Body of pancreas (tissue), 4 donors: ENCODE results near the gene EAF1. TPM values are rescaled to one million over a fixed set of nuclear protein-coding genes. Genes with fewer than 3 reads are reported as not detected.

Source experiments
- ATAC-seq: fragments of 150-250 bp; one replicate; pipeline ENCODE4 v1.9.1; 2016
- DNase-seq, 4 donors: peaks; one replicate each; pipeline ENCODE4 v3.0.0-alpha.2; 2019
- H3K27ac ChIP-seq, 4 donors: fragments of 200-600 bp; sonication (generic); 1 replicate in 3 of 4; 2 replicates in 1 of 4; pipeline versions ENCODE4 v1.5.1 to v1.6.1; 2016 to 2019; ENCODE audit warnings: mild to moderate bottlenecking in 1 of 4, mixed read lengths in 1 of 4, moderate library complexity in 1 of 4
- H3K27me3 ChIP-seq, 2 donors: fragments of 200-600 bp; sonication (generic); one replicate each; pipeline ENCODE4 v1.6.0; 2016; ENCODE audit warnings: mild to moderate bottlenecking in 1 of 2
- H3K36me3 ChIP-seq, 2 donors: fragments of 200-600 bp; sonication (generic); replicated peaks in 1 of 2; 2 replicates each; pipeline ENCODE4 v1.5.1; 2016; ENCODE audit warnings: low read depth in 2 of 2; ENCODE audit not compliant: insufficient read depth in 1 of 2
- H3K4me1 ChIP-seq: fragments of 200-600 bp; sonication (generic); one replicate; pipeline ENCODE4 v1.6.0; 2016
- H3K4me3 ChIP-seq, 2 donors: fragments of 200-600 bp; sonication (generic); 1 replicate in 1 of 2; 2 replicates in 1 of 2; pipeline ENCODE4 v1.5.1; 2016 to 2019
- H3K9me3 ChIP-seq, 3 donors: fragments of 200-600 bp; sonication (generic); 1 replicate in 2 of 3; 2 replicates in 1 of 3; pipeline ENCODE4 v1.5.1; 2016
- POLR2A ChIP-seq, 3 donors: fragments of 450-650 bp; IDR thresholded peaks; one replicate each; pipeline ENCODE4 v1.6.1; 2016; ENCODE audit warnings: antibody characterized with exemption in 3 of 3, mild to moderate bottlenecking in 2 of 3
- WGBS, 2 donors: methylation state at CpG; one replicate each; pipeline ENCODE4 v1.1.5; 2017; 5-methylcytosine and 5-hydroxymethylcytosine counted together
- intact Hi-C: fragments of 100-400 bp; cut with DNase I; formaldehyde crosslinking; loops from one replicate; pipeline ENCODE4 v1.15.1; 2023
- total RNA-seq, 2 donors: library from RNA; depleted of rRNA; stranded (reverse); fragments of >200 nt; gene quantifications; one replicate each; pipeline ENCODE4 v1.1.0, GENCODE V29; 2016
- TF ChIP-seq, protein P1 (sequence below), 7 experiments: fragments of 450-650 bp in 4 of 7; fragments of 200-600 bp in 3 of 7; sonication (generic) in 3 of 7; IDR thresholded peaks; one replicate each; pipeline ENCODE4 v1.5.1; 2016 to 2019; ENCODE audit warnings: antibody characterized with exemption in 7 of 7

EAF1 gene
- total RNA-seq, 2 donors from 2014 or later: 9.1 to 12.9 TPM

DNA sequence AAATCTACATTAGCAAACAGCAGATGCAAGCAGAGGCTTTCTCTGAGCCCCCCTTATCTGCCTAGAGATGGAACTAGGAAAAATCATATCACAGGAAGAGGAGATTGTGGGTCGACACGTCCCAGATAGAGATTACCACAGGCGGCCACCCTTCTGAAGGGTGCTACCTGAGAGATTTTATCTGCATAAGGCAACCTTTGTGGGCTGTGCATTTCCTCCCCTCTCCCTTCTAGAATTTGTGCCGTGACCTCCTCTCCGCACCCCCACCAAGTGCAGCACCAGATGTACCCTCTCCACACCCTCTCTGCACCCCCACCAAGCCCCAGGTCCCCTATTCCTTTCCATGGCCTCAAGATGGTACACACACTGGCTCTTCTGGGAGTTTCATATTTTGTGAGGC lies 27.4 kb upstream of the EAF1 start:
- TF ChIP-seq POLR2A (IDR thresholded peaks at IDR 0.05): no peak
- H3K27me3 ChIP-seq: no peaks in the 10 kb centered on the region
- no peaks in the 10 kb centered on the region for H3K9me3 ChIP-seq
- WGBS, 2 donors: 59 to 72% methylated on average over 5 of the region's 5 CpGs
- intact Hi-C loops: no loop called here
- H3K4me3 ChIP-seq: no peak overlapping the region
- no peak overlapping the region for H3K27ac ChIP-seq
- H3K36me3 ChIP-seq: no peaks in the 10 kb centered on the region
- no peaks in the 10 kb centered on the region for H3K4me1 ChIP-seq
- no peak for DNase-seq
- no peak for ATAC-seq

DNA sequence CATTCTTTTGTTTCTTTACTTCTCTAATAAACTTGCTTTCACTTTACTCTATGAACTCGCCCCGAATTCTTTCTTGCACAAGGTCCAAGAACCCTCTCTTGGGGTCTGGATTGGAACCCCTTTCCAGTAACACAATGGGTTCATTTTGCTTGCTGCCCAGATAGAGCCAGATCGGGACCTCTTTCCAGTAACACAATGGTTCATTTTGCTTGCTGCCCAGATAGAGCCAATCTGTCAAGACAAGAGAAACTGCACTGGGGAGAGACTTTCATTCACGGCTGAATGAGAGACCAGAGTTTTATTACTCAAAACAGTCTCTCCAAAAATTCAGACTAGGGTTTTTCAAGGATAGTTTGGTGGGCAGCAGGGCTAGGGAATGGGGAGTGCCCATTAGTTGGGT lies 25.5 kb upstream of the EAF1 start:
- TF ChIP-seq, protein P1, sequence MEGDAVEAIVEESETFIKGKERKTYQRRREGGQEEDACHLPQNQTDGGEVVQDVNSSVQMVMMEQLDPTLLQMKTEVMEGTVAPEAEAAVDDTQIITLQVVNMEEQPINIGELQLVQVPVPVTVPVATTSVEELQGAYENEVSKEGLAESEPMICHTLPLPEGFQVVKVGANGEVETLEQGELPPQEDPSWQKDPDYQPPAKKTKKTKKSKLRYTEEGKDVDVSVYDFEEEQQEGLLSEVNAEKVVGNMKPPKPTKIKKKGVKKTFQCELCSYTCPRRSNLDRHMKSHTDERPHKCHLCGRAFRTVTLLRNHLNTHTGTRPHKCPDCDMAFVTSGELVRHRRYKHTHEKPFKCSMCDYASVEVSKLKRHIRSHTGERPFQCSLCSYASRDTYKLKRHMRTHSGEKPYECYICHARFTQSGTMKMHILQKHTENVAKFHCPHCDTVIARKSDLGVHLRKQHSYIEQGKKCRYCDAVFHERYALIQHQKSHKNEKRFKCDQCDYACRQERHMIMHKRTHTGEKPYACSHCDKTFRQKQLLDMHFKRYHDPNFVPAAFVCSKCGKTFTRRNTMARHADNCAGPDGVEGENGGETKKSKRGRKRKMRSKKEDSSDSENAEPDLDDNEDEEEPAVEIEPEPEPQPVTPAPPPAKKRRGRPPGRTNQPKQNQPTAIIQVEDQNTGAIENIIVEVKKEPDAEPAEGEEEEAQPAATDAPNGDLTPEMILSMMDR (IDR thresholded peaks at IDR 0.05): no peak
- no peak for TF ChIP-seq POLR2A (IDR thresholded peaks at IDR 0.05)
- intact Hi-C loops: no loop called here
- no peaks in the 10 kb centered on the region for H3K36me3 ChIP-seq
- H3K27me3 ChIP-seq: no peaks in the 10 kb centered on the region
- ATAC-seq: no peak
- H3K4me1 ChIP-seq: no peaks in the 10 kb centered on the region
- H3K4me3 ChIP-seq: no peak overlapping the region
- no peaks in the 10 kb centered on the region for H3K9me3 ChIP-seq
- 78 to 84% methylated on average over 4 of the region's 4 CpGs for WGBS, 2 donors
- no peak for DNase-seq
- no peak overlapping the region for H3K27ac ChIP-seq

- no peaks in the 10 kb centered on the region for H3K27me3 ChIP-seq
- TF ChIP-seq, protein P1 (IDR thresholded peaks at IDR 0.05): no peak
- TF ChIP-seq POLR2A (IDR thresholded peaks at IDR 0.05): no peak
Observed at GRCh38 chr3:15403495-15403894, 23.9 kb upstream of the EAF1 start.

GRCh38 chr3:15403965-15404364 lies 23.4 kb upstream of the EAF1 start:
- ATAC-seq: no peak
- Histone ChIP-seq H3K36me3 (no peaks in the 10 kb centered on the region), H3K27me3 (no peaks in the 10 kb centered on the region), H3K27ac (no peak overlapping the region), H3K4me3 (no peak overlapping the region), H3K9me3 (no peaks in the 10 kb centered on the region), H3K4me1 (no peaks in the 10 kb centered on the region)
- TF ChIP-seq POLR2A (IDR thresholded peaks at IDR 0.05): no peak
- TF ChIP-seq, protein P1 (IDR thresholded peaks at IDR 0.05): no peak
- intact Hi-C loops: no loop called here
- 93 to 95% methylated on average over 3 of the region's 3 CpGs for WGBS, 2 donors
- no peak for DNase-seq

More at GRCh38 chr3:15403495-15403894, 23.9 kb upstream of the EAF1 start:
- 48 to 53% methylated on average over 3 of the region's 3 CpGs for WGBS, 2 donors
- Histone ChIP-seq H3K36me3 (no peaks in the 10 kb centered on the region), H3K27ac (no peak overlapping the region), H3K4me1 (no peaks in the 10 kb centered on the region), H3K4me3 (no peak overlapping the region), H3K9me3 (no peaks in the 10 kb centered on the region)
- ATAC-seq (no peak), DNase-seq (no peak)
- intact Hi-C loops: no loop called here

- Histone ChIP-seq H3K4me3 (no peak overlapping the region), H3K27ac (no peak overlapping the region), H3K9me3 (no peaks in the 10 kb centered on the region), H3K27me3 (no peaks in the 10 kb centered on the region), H3K36me3 (no peaks in the 10 kb centered on the region), H3K4me1 (no peaks in the 10 kb centered on the region)
- TF ChIP-seq POLR2A (IDR thresholded peaks at IDR 0.05): no peak
- TF ChIP-seq, protein P1 (IDR thresholded peaks at IDR 0.05): no peak
- intact Hi-C loops: no loop called here
- ATAC-seq: no peak
- 81 to 92% methylated on average over 1 of the region's 1 CpG for WGBS, 2 donors
- no peak for DNase-seq
Observed at GRCh38 chr3:15404767-15405166, 22.6 kb upstream of the EAF1 start.
